Renal cortical epithelial cell (primary cell): ENCODE measurements around the gene SNX30. TPM values are rescaled to one million over a fixed set of nuclear protein-coding genes. Genes with fewer than 3 reads are reported as not detected.
A peak's percentile ranks its signal among the peaks of the same experiment; 100 is the strongest.

ENCODE experiments used
- DNase-seq: peaks from one replicate; pipeline ENCODE4 v3.0.0-alpha.2; 2011; ENCODE audit warnings: low read depth
- total RNA-seq: library from RNA; depleted of rRNA; stranded (reverse); fragments of >200 nt; gene quantifications from 2 replicates; pipeline ENCODE4 v1.2.3, GENCODE V29; 2014

Gene SNX30
- total RNA-seq, 1 donor from 2014 or later = 61.9 TPM

DNA sequence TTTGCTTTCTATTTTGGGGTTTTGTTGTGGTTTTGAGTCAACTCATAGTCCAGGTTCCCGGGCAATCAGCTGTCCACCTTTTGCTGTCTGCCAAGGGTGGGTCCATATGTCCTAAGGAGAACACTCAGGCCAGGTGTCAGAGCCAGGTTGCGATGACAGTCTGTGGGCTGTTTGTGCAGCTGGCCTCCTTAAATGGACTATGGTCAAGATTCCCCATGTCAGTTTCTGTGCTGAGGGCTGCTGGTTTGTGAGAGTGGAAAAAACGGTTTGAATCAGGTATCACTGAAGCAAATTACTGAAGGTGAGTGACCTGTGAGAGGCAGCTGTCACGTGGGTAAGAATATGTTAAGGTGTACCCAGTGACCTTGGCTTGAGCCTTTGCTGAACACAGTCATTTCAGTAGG is 33.0 kb downstream of the SNX30 start:
- DNase-seq = no peak

DNA sequence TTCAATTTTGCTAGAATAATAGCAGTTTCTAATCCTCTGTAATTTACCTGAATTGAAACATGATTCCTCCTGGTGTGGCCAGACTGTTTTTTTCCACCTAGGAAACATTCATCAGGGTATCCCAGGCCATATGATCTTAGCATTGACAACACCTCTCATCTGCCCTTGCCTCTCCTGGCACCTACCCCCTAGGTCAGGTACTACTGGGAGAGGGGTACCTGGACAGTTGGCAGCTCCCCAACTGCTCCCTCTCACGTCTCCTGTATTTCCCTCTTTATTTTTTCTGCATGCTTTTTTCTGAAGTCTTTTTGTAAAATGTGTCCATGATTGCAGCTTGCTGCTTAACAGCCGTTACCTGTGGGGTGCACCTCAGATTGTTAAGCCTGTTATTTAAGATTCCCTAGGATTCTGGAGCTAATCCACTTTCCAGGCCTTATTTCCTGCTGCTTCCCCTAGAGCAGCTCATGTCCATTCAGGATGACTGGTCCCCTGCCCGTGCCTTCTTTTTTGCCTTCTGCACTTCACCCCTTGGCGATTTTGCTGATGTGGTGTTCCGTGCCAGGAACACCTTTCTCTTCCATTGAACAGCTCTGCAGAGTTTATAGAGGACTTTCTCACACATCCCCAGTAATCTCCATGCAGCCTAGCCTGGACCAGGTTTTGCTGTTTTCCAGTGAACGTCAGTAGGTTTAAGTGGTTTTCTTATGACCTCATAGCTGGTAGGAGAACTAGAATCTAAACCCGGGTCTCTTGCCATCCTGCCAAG is 33.6 kb downstream of the SNX30 start:
- DNase-seq = peak; percentile 59

DNA sequence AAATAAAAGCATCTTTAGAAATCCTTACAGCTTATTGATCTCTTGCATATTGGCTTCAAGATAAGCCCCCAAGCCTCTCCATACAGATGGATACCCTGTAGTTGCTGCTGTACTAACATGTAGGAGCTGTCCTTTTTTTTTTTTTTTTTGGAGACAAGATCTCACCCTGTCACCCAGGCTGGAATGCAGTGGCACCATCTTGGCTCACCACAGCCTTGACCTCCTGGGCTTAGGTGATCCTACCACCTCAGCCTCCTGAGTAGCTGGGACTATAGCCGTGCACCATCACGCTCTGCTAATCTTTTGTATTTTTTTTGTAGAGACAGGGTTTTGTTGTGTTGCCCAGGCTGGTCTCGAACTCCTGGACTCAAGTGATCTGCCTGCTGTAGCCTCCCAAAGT is 35.4 kb downstream of the SNX30 start:
- no peak for DNase-seq

DNA sequence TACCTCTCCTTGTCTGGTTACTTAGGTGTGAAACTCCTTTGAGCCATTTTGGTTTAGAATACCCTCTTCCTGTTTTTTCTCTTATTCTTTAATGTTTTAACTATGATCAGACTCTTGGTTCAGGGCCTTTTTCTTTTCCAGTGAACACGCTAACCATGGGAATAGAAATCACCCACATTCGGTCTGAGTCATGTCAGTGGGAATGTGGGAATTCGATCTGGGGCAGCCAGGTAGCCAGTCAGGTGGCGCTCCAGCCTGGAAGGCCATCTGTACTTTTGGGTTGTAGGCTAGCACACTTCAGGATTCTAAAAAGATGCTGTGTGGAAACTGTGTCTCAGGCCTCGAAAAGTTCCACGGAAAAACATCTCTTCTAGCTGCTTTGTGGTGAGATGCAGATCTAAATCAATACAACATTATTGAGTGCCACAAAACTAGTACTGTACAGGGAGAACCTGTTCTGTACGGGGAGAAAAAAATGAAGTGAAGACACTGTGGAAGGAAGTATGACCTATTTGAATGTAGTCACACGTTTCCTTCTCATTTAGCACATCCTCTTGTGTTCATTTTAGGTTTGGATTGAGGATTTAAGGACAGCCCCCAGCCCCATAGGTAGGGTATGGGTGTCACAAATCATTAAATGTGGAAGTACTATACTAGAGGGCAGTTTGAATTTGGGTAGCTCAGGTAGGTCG is 36.4 kb downstream of the SNX30 start:
- peak; percentile 38 for DNase-seq

DNA sequence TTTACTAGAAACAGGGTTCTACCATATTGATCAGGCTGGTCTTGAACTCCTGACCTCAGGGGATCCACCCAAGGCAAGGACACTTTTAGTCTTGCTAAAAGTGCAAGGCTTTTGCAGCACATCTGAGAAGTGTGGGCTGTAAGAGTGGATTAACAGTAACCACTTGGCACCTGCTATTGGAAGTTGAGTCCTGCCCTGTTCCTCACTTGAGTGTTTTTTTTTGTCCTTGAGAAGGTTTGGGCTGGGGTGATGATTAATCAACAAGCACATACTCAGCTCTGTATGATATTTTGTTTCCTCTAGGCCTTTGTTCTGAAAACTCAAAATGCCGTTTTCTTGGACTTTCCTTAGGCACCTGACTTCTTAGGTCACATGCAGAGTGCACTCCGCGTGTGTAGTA is 37.4 kb downstream of the SNX30 start:
- peak; percentile 23 for DNase-seq

DNA sequence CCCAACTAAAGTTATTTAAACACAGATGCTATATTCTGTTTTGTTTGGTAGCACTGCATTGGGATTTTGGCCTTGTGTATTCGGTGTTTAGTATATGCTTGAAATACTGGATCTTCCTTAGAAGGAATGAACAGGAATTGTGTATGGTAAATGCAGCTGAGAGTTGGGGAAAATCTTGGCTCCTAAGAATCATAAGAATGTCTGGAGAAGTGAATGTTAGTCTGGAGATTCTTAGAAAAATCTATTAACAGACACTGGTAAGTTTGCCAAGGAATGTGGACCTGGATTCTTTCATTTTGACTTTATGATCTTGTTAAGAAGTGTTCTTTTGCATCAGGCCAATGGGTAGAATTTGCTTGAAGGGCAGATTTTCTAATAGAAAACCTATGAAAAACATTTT is 38.9 kb downstream of the SNX30 start:
- DNase-seq = peak; percentile 69

DNA sequence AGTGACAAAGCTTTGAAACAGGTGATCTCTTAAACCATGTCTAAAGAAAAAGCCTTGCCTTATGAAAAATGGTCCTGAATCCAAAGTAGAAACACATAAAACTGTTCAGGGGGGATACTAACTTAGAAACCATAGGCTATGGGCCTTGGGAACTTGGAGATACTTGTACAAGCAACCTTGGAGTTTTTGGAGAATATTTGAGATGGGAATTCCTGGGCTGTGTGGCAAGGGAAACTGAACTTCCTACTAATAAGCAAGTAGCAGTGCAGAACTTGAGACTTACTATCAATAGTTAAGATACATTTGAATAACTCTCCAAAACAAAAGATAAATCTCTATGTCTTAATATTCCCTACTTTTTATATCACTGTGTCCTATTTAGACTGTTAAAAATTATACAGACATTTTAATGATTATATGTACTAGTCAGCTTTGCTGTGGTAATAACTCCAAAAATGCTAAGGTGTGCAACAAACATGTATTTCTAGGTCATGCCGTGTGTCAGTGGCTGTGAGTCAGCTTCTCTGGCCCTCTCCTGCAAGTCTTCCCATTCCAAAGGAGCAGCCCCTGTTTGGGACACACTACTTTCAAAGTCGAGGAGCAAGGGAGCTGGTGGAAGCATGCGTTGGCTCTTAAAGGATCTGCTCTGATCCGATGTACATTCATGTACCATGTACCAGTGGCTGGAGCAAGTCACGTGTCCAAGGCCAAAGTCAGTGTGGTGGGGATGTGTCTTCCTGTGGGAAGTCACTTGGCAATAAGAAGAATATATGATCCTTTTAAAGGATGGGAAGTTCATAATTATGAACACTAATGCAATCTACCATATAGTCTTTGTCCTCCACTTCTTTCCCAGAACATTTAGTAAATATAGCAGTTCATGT is 39.6 kb downstream of the SNX30 start:
- DNase-seq = peak; percentile 79

DNA sequence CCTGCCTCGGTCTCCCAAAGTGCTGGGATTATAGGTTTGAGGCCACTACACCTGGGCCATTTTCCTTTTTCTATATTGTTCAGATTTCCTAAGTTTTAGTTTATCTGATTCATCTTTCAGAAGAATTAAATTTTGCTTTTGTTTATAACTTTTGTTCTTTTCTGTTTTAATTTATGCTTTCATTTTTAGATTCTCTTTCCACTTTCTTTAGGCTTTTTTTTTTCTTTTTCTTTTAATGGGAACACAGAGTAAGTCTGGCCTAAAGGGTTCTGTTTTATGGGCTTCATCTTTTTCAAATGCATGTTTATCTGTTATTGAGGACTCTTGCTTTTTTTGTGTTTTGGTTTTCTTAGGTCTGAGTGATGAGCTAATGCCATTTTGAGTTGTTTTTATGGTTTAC is 42.1 kb downstream of the SNX30 start:
- no peak for DNase-seq

DNA sequence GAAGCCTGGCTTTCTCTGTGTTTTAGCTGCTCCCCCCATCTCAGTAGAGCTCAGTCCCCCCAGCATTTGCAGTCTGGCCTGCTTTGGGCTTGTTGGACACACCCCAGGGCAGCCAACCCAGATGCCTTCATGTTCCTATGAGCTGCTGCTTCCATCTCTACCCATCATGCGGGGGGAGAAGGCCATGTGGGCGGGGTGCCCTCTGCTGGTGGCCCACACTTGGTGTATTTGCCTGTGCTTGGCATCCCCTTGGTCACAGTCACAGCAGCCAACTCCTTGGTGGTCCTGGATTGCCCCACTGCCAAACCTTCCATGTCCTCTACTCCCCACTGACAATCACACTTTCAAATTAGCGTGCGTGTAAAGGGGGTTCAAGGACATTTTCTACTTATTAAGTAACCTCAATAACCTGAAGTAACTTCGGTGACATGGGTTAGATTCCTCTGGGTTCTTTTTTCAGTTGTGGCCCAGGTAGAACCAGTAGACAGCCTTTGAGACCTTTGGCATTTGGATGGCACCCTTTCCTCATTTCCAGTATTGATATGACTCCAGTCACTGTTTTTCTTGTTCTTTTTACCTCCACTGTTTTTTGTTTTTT is 42.8 kb downstream of the SNX30 start:
- peak; percentile 59 for DNase-seq

DNA sequence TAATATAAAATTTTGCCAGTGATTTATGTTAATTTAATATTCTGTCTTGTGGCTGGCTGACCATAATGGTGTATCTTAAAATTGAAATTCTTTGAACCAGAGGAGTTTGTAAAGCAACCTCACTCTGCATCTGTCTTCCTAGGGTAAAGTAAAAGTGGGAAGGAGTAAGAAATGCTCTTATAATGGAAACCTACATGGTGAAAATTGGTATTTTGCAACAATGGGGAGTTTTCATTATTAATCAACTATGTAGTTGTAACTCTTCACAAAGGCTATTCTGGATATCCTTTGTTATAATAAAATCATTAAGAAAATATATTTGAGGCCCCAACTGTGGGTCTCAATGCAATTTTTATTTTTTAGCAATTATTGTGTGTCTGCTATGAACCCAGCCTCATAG is 44.2 kb downstream of the SNX30 start:
- DNase-seq = no peak

DNA sequence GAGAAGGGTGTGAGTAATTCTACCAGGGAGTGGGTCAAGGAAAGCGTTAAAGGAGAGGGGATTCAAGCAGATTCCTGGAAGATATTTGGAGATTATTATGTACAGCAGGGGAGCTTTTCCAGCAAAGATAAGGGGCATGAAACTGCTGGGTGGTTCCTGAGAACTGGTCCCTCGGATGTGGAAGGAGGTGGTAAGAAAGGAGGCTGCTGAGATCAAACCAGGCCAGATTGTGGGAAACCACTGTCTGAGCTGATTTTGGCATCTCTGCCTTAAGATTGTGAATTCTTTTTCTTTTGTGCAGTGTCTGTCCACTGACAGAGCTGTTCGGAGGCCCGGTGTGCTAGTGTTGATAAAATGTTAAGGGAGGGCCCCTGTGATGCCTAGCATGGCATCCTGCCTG is 45.4 kb downstream of the SNX30 start:
- DNase-seq = no peak

DNA sequence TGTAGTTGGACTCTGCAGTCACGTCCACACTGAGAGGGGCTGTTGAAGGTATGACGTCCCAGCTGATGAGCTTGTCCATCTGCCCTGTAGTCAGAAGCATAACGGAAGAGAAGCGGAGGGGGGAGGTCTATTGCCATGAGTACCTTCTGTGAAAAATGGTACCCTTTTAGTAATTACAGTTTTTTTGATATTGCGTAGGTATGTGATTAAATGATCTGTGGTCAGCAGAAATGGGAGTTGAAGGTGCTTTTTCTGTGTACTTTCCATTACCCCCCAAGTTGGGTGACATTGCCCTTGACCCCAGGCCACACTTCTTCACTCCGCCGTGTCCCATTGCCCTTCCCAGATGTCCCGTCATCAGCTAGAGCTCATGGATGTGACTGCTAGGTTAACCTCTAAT is 45.9 kb downstream of the SNX30 start:
- DNase-seq = no peak

DNA sequence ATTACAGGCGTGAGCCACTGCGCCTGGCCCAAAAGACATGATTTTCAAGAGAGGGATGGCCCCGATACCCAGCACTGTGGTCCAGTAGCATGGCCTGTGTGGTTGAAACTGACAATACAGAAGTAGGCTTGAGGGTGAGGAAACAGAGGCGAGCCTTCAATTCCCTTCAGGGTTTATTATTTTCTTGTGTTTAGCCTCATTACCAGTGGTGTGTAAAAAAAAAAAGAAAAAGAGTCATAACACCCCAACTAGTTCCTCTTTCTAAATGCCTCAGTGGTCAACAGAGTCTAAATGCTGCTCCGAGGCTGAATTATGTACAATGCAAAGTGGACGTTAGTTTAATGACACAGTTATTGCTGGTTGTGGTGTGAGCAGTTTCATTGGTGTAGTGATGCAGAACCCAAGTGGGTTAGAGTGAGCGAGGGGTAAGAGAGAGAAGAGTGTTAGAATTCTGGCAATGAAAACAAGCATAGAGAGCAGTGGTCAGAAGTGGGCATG is 58.8 kb downstream of the SNX30 start:
- peak; percentile 50 for DNase-seq

DNA sequence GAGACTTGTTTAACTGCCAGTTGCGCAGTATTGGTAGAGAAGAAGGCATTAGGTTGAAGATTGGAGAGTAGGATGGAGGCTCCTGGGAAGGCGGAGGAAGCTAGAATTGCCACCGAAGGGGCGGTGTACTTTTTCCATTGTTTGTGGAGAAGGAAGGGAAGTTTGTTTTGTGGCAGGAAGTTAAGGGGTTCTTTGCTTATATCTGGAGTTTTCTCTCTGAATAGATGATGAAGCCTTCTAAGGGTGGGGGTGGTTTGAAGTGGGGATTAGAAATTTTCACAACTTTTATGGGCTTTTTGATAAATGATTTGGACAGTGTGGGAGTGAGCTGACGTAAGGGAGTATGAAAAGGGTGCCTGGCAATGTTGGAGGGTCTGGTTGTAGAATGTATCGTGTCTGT is 59.3 kb downstream of the SNX30 start:
- DNase-seq = no peak

DNA sequence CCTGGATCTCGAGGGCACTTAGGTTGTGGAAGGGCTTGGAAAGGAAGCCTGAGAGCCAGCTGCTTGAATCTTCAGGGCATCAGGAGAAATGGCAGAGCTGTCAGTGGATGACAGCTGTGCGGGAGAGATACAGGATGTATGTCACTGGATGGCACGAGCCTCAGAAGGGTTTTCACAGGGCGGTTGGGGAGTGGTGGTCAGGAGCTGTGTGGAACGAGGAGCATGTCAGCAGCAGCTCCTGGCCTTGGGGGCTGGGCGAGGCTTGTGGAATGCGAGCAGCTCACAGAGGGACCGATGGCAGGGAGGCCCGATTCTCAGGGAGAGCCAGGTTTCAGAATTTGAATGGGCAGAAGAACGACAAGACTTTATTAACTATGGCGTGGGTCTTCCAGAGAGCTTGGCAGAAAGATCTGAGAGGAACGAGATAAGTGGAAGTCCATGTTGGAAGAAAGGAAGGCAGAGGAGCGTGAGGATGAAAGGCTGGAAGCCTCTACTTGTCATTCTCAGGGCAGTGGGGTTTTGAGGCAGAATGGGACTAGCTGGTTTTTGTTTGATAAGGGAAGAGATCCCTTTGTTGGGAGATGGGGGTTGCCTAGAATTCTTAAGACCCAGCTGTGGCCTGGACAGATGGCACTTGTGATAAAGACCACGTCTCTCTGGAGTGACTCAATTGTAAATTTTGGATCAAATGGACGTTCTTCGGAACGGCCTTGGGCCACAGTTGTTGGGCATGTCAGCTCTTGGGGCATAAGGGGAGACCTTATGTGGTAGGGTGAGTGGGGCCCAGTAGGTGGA is 60.3 kb downstream of the SNX30 start:
- DNase-seq = no peak

DNA sequence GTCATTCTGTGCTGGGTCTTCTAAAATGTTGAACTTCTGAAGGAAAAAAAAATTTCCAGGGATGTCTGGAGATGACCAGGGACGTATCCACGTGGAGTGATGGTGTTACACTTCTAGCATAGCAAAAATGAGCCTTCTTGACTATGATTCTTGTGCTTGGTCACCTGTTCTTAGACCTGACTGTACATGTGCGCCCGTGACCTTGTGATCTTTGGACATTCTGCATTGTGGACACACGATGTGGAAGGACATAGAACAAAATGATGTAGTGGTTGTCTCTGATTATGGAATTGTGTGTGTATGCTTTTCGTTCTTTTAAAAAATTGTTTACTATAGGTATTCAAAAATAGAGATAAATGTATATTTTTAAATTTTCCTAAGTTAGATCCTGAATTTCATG is 61.0 kb downstream of the SNX30 start:
- DNase-seq = no peak

DNA sequence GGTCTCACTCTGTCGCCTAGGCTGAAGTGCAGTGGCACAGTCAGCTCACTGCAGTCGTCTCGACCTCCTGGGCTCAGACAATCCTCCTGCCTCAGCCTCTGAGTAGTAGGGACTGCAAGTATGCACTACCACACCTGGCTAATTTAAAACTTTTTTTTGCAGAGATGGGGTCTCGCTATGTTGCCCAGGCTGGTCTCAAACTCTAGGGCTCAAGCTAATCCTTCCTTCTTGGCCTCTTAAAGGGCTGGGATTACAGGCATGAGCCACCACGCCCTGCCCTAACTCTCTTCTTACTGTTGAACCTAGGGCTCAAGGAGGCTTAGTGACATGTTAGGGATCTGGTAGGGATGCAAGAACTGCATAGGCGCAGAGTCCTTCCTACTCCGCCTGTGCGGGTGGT is 65.3 kb downstream of the SNX30 start:
- DNase-seq = no peak

DNA sequence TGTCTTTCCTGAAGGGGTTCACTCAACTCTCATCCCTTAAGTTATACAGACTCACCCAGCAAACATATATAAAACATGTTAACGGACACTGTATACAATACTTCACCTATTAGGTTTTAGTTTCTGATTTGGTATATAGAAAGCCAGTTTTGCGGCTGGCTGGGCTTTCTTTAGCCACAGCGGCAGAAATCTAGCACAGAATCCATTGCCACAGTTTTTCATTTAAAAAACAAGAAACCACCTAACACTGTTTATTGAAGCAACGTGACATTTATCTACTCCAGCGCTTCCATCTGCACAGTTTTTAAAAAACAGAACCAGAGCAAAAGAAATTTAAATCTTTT is 67.3 kb downstream of the SNX30 start:
- no peak for DNase-seq

DNA sequence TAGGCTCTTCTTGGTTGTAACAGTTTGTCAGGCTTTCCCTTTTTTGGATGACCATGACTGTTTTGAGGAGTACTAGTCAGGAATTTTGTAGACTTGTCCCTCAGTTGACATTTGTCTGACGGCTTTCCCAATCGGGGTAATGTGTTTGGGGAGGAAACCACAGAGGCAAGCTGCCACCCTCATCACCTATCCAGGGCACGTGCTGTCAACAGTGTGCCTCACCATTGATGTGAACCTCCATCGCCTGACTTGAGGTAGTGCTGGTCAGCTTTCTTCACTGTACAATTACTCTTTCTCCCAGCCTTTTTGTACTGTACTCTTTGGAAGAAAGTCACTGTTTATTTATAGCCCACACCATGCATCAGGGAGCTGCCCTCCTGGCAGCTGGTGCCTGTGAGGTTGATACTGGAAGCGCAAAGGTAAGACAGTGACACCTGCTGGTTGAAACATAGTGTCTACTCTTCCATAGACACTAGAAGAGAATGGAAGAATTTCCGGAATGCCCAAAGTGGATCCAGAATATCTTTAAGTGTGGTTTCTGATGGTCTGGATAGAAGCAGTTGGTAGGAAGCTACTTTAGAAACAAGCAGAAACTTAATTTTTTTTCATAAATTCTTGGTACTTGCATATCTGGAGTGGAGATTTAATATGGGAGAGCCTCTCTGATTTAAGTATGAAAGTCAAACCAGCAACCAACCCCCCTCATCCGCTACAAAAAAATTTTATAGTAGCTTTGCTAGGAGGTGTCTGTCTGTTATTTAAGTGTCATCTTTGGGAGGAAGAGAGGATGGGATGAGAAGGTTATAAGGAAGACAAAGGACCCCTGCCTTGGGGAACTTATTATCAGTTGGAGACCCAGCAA is 69.3 kb downstream of the SNX30 start:
- peak; percentile 82 for DNase-seq

DNA sequence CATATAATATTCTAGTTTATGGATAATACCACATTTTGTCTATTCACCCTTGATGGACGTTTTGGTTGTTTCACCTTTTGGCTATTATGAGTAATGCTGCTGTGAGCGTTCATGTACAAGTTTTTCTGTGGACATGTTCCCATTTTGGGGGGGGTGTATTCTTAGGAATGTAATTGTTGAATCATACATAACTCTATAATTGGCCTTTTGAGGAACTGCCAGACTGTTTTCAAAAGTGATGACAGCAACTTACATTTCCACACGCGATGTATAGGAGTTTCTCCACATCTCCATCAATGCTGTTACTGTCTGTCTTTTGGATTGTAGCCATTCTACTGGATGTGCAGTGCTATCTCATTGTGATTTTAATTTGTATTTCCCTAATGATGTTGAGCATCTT is 70.3 kb downstream of the SNX30 start:
- no peak for DNase-seq
